Heart left ventricle (tissue), 16 donors: ENCODE data around the gene LRPPRC. TPM values are rescaled to one million over a fixed set of nuclear protein-coding genes. Genes with fewer than 3 reads are reported as not detected.

Source experiments
- ATAC-seq, 4 donors: fragments of 200-7000 bp; cut with Tn5 transposase; one replicate each; pipeline ENCODE4 v1.9.1; 2020 to 2022; ENCODE audit warnings: moderate library complexity in 4 of 4, mild to moderate bottlenecking in 3 of 4, moderate number of reproducible peaks in 1 of 4
- DNase-seq, 5 donors: peaks; one replicate each; pipeline ENCODE4 v3.0.0-alpha.2; 2020
- H3K27ac ChIP-seq, 12 donors: fragments of 200-600 bp; sonication (generic) in 4 of 12; one replicate each; pipeline versions ENCODE4 v1.5.0 to v1.8.0; 2016 to 2022; ENCODE audit warnings: mild to moderate bottlenecking in 2 of 12
- H3K27me3 ChIP-seq, 9 donors: fragments of 200-600 bp; sonication (generic) in 2 of 9; one replicate each; pipeline versions ENCODE4 v1.5.1 to v1.8.0; 2016 to 2022; ENCODE audit warnings: mild to moderate bottlenecking in 3 of 9
- H3K36me3 ChIP-seq, 9 donors: fragments of 200-600 bp; sonication (generic) in 2 of 9; one replicate each; pipeline versions ENCODE4 v1.5.0 to v1.8.0; 2018 to 2022; ENCODE audit warnings: mild to moderate bottlenecking in 2 of 9
- H3K4me1 ChIP-seq, 12 donors: fragments of 200-600 bp; sonication (generic) in 4 of 12; one replicate each; pipeline versions ENCODE4 v1.5.0 to v1.8.0; 2016 to 2022; ENCODE audit warnings: mild to moderate bottlenecking in 3 of 12
- H3K4me3 ChIP-seq, 12 donors: fragments of 200-600 bp; sonication (generic) in 4 of 12; one replicate each; pipeline versions ENCODE4 v1.5.0 to v1.8.0; 2017 to 2022; ENCODE audit warnings: mild to moderate bottlenecking in 9 of 12, moderate library complexity in 4 of 12
- H3K9me3 ChIP-seq, 12 donors: fragments of 200-600 bp; sonication (generic) in 4 of 12; one replicate each; pipeline versions ENCODE4 v1.5.0 to v1.8.0; 2016 to 2022; ENCODE audit warnings: mild to moderate bottlenecking in 1 of 12
- POLR2A ChIP-seq, 2 donors: fragments of 450-650 bp; IDR thresholded peaks; one replicate each; pipeline ENCODE4 v1.6.1; 2017; ENCODE audit warnings: antibody characterized with exemption in 2 of 2, mild to moderate bottlenecking in 2 of 2, moderate library complexity in 2 of 2
- WGBS, 4 donors: extraction: QIAGEN DNeasy Blood & Tissue Kit in 2 of 4; methylation state at CpG; one replicate each; pipeline versions ENCODE4 v1.1.5 to v1.1.7; 2013 to 2018; 5-methylcytosine and 5-hydroxymethylcytosine counted together
- intact Hi-C, 10 donors: fragments of 100-400 bp; cut with DNase I; formaldehyde crosslinking; loops; one replicate each; pipeline versions ENCODE4 v1.11.1 to v1.14.2; 2022
- polyA plus RNA-seq, 2 donors: library from polyadenylated mRNA; stranded (reverse); fragments of 200-250 nt; gene quantifications; one replicate each; pipeline ENCODE4 v1.2.3, GENCODE V29; 2013
- total RNA-seq, 9 donors: library from RNA; depleted of rRNA in 2 of 9; stranded (reverse); fragments of >200 nt in 2 of 9; fragmentation: NEBNext Ultra II Directional in 3 of 9; extraction: Animal tissue kit (Norgen Biotek cat#: 25700) in 3 of 9; gene quantifications; one replicate each; pipeline versions ENCODE4 v1.1.0 to v1.2.4, GENCODE V29; 2016 to 2023
- TF ChIP-seq, protein P1 (sequence below), 12 donors: fragments of 200-600 bp; sonication (generic) in 4 of 12; IDR thresholded peaks; one replicate each; pipeline versions ENCODE4 v1.5.0 to v1.8.0; 2018 to 2022; ENCODE audit warnings: antibody characterized with exemption in 12 of 12, mild to moderate bottlenecking in 5 of 12
- donor health status: ischemic (EF 13 %, LVEDD 7.1; RV severe dilation, severe dysfunction).
- donor health status: healthy with polysubstance abuse.
- donor health status: DM: no; HTN: yes; CAD: no.
- donor health status: DM: no; HTN: no; CAD: no.
- donor health status: ischemic (EF 25% LVEDD 6.9; RV normal size, moderate dysfunction).
- donor health status: ischemic (EF 25% LVEDD 5.7; RV mildly dilated, moderate dysfunction).
- donor health status: healthy.
- donor health status: DM: yes; HTN: yes; CAD: no.
- donor health status: ischemic (EF 35%, LVEDD 5.7; RV mildly dilated, moderate dysfunction).
- donor health status: nonischemic (EF 11% LVEDD 7.7; RV severe dilation, severe dysfunction).
- donor health status: DM: yes; HTN: yes; CAD: no.
- donor health status: PGD.
- donor health status: ischemic (EF 29% LVEDD 5.4; RV normal size, mild dysfunction).
- donor health status: nonischemic (EF 23%, LVEDD 6.1; RV moderate dilation, normal function).

Gene LRPPRC
- total and polyA plus RNA-seq, 11 donors, result 23.2 to 117 (median 88.0) TPM

DNA sequence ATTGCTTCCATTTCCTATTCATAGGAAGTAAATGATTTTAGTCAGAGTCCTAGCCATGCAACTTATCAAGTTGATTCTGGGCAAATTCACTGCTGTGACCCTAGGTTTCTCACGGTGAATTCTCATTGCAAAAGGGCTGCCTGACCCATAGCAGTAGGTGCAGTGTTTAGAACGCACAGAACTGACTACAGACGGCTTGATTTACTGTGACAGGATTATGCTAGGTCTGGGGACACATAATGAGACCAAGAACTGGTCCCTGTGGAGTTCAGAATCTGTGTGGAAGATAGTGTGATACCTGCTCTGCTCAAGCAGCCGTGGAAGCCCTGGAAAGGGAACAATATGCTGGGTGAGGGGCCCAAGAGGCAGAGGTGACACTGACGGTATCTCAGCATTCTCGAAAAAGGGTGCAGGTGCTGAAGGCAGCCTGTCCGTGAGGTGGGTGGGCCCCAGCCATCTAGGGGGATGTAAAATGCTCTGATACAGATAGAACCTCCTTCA is 110.6 kb downstream of the LRPPRC start:
- 82 to 90% (median 88%) methylated on average over 7 of the region's 7 CpGs for WGBS, 4 donors
- Histone ChIP-seq H3K9me3 (no peaks in the 10 kb centered on the region), H3K27me3 (no peaks in the 10 kb centered on the region), H3K4me1 (no peaks in the 10 kb centered on the region), H3K27ac (no peak overlapping the region), H3K36me3 (peaks cover 0 to 52% (median 38%) of the 10 kb centered on the region in 9 donors), H3K4me3 (no peak overlapping the region)
- TF ChIP-seq, protein P1, sequence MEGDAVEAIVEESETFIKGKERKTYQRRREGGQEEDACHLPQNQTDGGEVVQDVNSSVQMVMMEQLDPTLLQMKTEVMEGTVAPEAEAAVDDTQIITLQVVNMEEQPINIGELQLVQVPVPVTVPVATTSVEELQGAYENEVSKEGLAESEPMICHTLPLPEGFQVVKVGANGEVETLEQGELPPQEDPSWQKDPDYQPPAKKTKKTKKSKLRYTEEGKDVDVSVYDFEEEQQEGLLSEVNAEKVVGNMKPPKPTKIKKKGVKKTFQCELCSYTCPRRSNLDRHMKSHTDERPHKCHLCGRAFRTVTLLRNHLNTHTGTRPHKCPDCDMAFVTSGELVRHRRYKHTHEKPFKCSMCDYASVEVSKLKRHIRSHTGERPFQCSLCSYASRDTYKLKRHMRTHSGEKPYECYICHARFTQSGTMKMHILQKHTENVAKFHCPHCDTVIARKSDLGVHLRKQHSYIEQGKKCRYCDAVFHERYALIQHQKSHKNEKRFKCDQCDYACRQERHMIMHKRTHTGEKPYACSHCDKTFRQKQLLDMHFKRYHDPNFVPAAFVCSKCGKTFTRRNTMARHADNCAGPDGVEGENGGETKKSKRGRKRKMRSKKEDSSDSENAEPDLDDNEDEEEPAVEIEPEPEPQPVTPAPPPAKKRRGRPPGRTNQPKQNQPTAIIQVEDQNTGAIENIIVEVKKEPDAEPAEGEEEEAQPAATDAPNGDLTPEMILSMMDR (IDR thresholded peaks at IDR 0.05), result no peak
- no peak for TF ChIP-seq POLR2A (IDR thresholded peaks at IDR 0.05)
- DNase-seq (no peak), ATAC-seq (no peak)
- intact Hi-C loops, result no loop called here

DNA sequence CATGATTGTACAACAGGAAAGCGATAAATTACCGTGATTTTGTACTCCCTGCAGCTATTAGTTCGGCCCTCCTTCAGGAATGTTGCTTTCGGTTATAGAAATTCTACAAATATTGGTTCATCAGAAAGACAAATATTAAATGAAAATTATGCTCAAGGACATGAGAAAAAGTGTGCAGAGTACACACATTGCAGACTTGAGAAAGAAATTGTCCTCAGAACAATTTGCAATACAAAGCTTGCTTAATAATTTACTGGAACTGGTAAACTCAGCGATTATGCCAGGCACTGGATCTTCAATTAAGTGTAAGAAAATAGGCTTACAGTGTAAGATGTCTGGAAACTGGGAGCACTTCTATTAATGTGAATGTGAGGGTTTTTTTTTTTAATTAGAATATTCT is 111.1 kb downstream of the LRPPRC start:
- no peak overlapping the region for H3K27ac ChIP-seq
- no peaks in the 10 kb centered on the region for H3K4me1 ChIP-seq
- ATAC-seq, result no peak
- peaks cover 0 to 47% (median 33%) of the 10 kb centered on the region in 9 donors for H3K36me3 ChIP-seq
- H3K4me3 ChIP-seq, result no peak overlapping the region
- no peak for DNase-seq
- intact Hi-C loops, result no loop called here
- no peaks in the 10 kb centered on the region for H3K9me3 ChIP-seq
- no peaks in the 10 kb centered on the region for H3K27me3 ChIP-seq
- TF ChIP-seq, protein P1 (IDR thresholded peaks at IDR 0.05), result no peak
- 90 to 95% (median 93%) methylated on average over 5 of the region's 5 CpGs for WGBS, 4 donors

DNA sequence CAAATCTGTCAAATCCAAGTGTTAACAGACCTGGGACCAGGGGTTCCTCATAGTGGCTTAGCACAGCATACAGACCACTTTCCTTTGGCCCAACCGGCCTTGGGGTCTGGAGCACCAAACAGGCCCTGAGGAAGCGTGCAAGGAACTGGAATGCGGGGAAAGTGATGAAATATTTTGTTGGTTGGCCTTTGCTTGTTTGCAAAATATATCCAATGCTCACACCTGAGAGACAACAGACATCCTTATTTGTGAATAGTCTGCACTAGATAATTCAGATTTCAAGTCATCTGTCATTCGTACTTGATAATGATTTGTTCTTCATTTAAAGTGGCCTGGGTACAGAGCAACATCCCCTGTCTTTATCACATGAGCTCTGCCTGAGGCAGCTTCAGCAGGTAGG is 113.5 kb downstream of the LRPPRC start:
- Histone ChIP-seq H3K9me3 (no peaks in the 10 kb centered on the region), H3K4me3 (no peak overlapping the region), H3K27ac (no peak overlapping the region), H3K27me3 (peaks cover 0 to 6% (median 0%) of the 10 kb centered on the region in 9 donors), H3K36me3 (peaks cover 0 to 23% (median 9%) of the 10 kb centered on the region in 9 donors), H3K4me1 (peaks cover 0 to 4% (median 0%) of the 10 kb centered on the region in 12 donors)
- DNase-seq, result no peak
- no peak for ATAC-seq
- intact Hi-C loops, result no loop called here
- TF ChIP-seq POLR2A (IDR thresholded peaks at IDR 0.05), result no peak
- TF ChIP-seq, protein P1 (IDR thresholded peaks at IDR 0.05), result no peak
- WGBS, 4 donors, result 83 to 89% (median 83%) methylated on average over 4 of the region's 4 CpGs

DNA sequence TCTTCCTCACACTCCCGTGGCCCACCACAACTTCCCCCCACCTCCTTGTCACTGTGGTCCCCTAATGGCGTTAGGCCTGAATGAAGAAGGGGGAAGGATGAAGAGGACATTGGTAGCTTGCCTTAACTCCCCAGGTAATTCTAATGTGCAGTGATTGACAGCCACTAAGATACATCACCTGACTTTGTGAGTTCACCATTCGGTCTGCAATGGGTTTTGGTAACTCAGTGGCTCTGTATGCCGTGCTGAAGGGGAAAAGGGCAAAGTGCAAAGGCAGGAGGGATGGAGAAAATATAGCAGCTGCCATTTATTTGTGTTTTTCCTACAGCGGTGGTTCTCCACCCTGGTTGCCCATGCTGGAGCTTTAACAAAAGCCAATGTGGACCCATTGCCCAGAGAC is 114.8 kb downstream of the LRPPRC start:
- Histone ChIP-seq H3K27me3 (peaks cover 0 to 8% (median 0%) of the 10 kb centered on the region in 9 donors), H3K36me3 (peaks cover 0 to 10% (median 0%) of the 10 kb centered on the region in 9 donors), H3K27ac (no peak overlapping the region), H3K9me3 (no peaks in the 10 kb centered on the region), H3K4me1 (peaks cover 0 to 4% (median 0%) of the 10 kb centered on the region in 12 donors), H3K4me3 (no peak overlapping the region)
- 81 to 89% (median 84%) methylated on average over 5 of the region's 5 CpGs for WGBS, 4 donors
- intact Hi-C loops, result no loop called here
- DNase-seq, result no peak
- ATAC-seq, result no peak
- TF ChIP-seq POLR2A (IDR thresholded peaks at IDR 0.05), result no peak
- TF ChIP-seq, protein P1 (IDR thresholded peaks at IDR 0.05), result no peak
